GM13977 (cell line): Measurements from ENCODE around the gene CYP26B1.

Experiments used
- DNase-seq: peaks from one replicate; pipeline ENCODE4 v3.0.0; 2012; ENCODE audit warnings: low spot score
- in situ Hi-C: fragments of 300-500 bp; cut with MboI; formaldehyde crosslinking; loops from one replicate; pipeline ENCODE4 v1.12.0; 2022; ENCODE audit warnings: low sequenced_read_pairs, low pct_unique_long_range_greater_than_20kb, mixed read lengths, inconsistent platforms; ENCODE audit not compliant: unreplicated experiment
- TF ChIP-seq, protein P1 (sequence below): IDR thresholded peaks from 2 replicates; pipeline ENCODE4 v1.5.1; 2012; ENCODE audit warnings: mild to moderate bottlenecking, control low read depth; ENCODE audit not compliant: insufficient read depth; ENCODE audit errors: extremely low read depth, missing control alignments

CYP26B1 gene

DNA sequence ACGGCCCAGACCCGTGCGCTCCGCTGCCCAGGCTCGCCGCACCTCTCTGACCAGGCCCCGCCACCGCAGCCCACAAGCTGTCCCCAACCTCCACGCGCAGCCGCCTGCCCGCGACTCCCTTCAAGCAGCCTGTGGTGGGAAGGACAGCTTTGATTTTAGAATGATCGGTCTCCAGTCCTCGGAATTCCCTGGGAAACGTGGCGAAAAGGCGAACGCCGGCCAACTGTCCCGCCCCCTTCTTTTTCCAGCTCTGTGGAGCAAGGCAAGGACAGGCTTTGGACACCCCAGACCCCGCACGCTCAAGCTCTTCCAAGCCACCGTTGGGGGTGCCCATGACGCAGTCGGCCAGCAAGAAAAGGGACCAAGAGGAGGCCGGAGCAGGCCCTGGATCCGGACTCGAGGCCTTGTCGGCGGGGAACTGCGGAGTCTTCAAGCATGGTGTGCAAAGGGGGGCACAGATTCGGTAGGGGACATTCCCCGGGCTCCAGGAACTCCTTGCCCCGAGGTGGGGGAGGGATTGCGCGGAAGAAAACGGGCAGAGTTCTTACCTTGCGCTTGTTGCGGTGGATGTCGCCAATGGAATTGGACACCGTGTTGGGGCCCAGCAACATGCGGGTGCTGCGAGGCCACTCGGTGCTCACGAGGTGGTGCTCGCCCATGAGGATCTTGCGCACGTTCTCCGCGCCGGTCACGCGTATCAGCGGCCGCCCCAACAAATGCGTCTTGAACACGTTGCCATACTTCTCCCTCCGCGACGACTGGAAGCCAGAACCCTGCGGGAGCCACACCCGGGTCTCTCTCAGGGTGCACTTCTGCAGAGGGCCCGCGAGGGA lies 4.0 kb downstream of the CYP26B1 start:
- TF ChIP-seq, protein P1, sequence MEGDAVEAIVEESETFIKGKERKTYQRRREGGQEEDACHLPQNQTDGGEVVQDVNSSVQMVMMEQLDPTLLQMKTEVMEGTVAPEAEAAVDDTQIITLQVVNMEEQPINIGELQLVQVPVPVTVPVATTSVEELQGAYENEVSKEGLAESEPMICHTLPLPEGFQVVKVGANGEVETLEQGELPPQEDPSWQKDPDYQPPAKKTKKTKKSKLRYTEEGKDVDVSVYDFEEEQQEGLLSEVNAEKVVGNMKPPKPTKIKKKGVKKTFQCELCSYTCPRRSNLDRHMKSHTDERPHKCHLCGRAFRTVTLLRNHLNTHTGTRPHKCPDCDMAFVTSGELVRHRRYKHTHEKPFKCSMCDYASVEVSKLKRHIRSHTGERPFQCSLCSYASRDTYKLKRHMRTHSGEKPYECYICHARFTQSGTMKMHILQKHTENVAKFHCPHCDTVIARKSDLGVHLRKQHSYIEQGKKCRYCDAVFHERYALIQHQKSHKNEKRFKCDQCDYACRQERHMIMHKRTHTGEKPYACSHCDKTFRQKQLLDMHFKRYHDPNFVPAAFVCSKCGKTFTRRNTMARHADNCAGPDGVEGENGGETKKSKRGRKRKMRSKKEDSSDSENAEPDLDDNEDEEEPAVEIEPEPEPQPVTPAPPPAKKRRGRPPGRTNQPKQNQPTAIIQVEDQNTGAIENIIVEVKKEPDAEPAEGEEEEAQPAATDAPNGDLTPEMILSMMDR = no peak
- in situ Hi-C loops = no loop called here
- peak; percentile 28 for DNase-seq

DNA sequence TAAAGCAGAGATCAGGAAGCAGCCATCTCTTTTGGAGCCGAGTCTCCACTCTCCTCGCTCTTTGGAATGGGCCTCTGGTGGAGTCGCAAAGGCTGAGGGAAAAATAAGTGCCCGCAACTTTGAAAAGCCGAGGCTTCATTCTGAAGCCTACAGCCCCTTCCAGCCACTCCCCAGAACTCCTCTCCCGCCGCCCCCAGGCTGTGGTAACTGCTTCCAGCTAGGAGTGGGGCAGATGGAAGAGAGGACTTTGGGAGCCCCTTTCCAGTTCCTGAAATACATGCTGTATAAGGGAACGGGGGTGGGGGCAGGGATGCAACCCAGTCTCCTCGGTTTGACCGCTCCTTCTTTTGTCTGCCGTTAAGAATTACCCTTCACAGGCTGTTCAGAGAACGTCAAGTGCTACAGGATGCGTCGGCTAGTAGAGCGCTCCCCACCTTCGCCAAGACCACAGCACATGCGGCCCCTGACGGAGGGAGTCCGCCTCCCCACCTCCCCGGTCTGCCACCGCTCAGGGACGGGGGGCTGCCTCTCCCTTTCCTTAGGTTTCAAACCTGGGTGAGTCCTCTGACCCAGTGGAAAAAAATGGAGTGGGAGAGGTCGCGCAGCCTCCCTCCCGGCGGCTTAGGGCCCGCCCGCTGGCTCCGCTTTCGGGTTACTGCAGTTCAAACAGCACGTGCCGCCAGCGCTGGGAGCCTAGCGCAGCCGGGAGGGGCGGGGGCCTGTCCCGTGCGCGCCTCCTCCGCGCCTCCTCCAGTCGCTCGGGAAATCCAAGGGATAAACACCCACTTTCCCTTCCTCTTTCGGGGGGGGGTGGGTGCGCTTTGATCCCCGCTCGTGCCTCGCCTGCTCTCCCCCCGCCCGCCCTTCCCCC lies 4.9 kb downstream of the CYP26B1 start:
- TF ChIP-seq, protein P1 = no peak
- DNase-seq = no peak
- in situ Hi-C loops = no loop called here

DNA sequence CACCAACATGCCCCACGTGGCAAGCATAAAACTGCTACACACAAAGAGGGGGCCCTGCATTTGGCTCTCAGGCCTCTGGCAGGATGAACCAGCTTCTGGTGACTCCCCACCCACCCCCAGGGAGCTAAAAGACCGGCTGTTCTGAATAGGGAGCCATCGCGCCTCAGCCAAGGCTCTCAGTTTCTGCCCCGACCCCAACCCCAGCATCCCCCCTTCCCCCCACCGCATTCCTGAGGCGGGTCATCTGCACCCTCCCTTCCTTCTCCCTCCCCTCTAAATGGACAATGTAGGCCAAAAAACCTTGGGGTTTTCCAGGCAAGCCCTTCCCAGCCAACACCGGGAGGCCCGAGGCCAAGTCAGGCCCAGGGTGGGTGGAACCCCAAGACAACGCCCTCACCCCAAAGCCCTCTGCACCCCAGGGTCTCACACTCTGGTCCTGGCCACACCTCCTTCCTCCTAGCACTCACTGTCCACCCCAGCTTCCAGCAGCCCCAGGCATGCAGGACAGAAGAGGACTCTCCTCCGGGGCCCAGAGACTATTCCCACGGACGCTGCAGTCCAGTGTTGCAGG lies 5.7 kb downstream of the CYP26B1 start:
- no peak for DNase-seq
- in situ Hi-C loops = no loop called here
- TF ChIP-seq, protein P1 = no peak

DNA sequence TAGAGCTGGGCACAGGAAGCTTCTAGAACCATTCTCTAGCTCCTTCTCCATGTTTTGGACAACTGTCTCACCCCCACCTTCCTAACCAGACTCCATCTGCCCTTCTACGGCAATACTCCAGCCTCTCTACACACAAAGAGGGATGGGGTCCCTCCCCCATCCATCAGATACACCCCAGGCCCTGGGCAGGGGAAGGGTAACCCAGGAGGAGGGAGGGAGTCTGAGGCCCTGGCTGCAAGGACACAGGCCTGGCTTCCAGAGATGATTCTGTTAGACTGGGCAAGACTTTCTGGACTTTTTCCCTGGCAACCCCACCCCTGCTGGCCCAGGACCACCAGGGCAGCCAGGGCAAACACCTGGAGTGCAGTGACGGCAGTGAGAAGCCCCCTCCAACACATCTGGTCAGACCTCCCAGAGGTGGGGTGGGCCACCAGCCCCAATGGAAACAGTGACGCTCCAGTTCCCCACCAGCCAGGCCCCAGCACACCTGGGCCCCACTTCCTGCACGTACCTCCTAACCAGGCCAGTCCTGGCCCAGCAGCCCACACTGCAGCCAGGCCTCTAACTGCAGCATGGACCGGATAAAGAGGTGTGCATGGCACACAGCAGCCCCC lies 6.5 kb downstream of the CYP26B1 start:
- DNase-seq = no peak
- TF ChIP-seq, protein P1 = no peak
- in situ Hi-C loops = no loop called here

DNA sequence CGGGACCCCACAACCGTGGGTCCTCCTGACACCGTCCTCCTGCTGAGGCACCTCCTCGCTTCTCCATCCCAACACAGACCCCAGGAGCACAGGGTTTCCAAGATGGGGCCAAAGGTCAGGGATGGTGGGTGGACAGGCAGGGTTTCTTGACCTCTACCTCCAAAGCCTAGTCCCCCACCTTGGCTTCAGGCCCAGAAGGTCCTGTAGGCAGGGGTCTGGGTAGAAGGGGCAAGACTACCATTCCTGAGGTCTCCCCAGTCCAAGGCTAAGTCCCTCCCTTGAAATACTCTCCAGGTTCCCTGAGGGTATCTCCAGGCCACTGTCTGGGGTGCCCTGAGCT lies 7.1 kb downstream of the CYP26B1 start:
- DNase-seq = no peak
- TF ChIP-seq, protein P1 = no peak
- in situ Hi-C loops = no loop called here
